ENCODE data around the gene RC3H1. TPM values are rescaled to one million over a fixed set of nuclear protein-coding genes. Genes with fewer than 3 reads are reported as not detected.

The RC3H1 gene
- total and polyA plus RNA-seq, 4 donors, result 2.0 to 20.7 (median 9.7) TPM

- TF ChIP-seq ATF3 (IDR thresholded peaks at IDR 0.05), result no peak
- no peak for TF ChIP-seq NR2F2 (IDR thresholded peaks at IDR 0.05)
- no peak for TF ChIP-seq GABPA (IDR thresholded peaks at IDR 0.05 in 1 of 2, conservative IDR thresholded peaks at IDR 0.05 in 1 of 2)
- no peak for TF ChIP-seq EGR1 (IDR thresholded peaks at IDR 0.05; ENCODE audit: low read depth in 2 of 2)
- no peak for TF ChIP-seq CTCF (IDR thresholded peaks at IDR 0.05; ENCODE audit: low read depth, low read length, missing input control)
- TF ChIP-seq MAX (IDR thresholded peaks at IDR 0.05), result no peak
- no peak for TF ChIP-seq HNF4A (conservative IDR thresholded peaks at IDR 0.05)
- no peak for TF ChIP-seq JUND (IDR thresholded peaks at IDR 0.05)
- TF ChIP-seq YY1 (IDR thresholded peaks at IDR 0.05), result no peak
- no peak for TF ChIP-seq RAD21 (IDR thresholded peaks at IDR 0.05)
- TF ChIP-seq FOXA2 (IDR thresholded peaks at IDR 0.05), result no peak
- no peak for TF ChIP-seq TAF1 (conservative IDR thresholded peaks at IDR 0.05)
- no peak for TF ChIP-seq HNF4G (IDR thresholded peaks at IDR 0.05)
- no peak for DNase-seq (ENCODE audit: low spot score)
- Histone ChIP-seq H3K4me3 (ENCODE audit: low read depth in 1 of 3, low read length in 3 of 3) (peak overlapping the region; percentile 66 to 96 (median 90)), H3K9me3 (ENCODE audit: control insufficient read depth in 4 of 4, low read length in 3 of 4) (no peaks in the 10 kb centered on the region), H3K27ac (ENCODE audit: low read depth in 1 of 2, low read length in 2 of 2) (peak overlapping the region; percentile 67 to 82), H3K4me1 (ENCODE audit: control insufficient read depth in 4 of 4, insufficient read depth in 4 of 4, low read length in 3 of 4) (peaks cover 4 to 50% (median 31%) of the 10 kb centered on the region in 4 donors), H3K27me3 (ENCODE audit: control insufficient read depth in 4 of 4, insufficient read depth in 4 of 4, low read length in 3 of 4) (no peaks in the 10 kb centered on the region), H3K9ac (ENCODE audit: low read depth in 1 of 2, low read length in 2 of 2) (peak overlapping the region; percentile 63 to 70), H3K36me3 (ENCODE audit: control insufficient read depth in 4 of 4, insufficient read depth in 3 of 4, low read depth in 1 of 4, low read length in 3 of 4) (peaks cover 4 to 19% (median 10%) of the 10 kb centered on the region in 4 donors)
- WGBS, result 34% methylated on average over 4 of the region's 4 CpGs
These were observed 105.5 kb downstream of the RC3H1 start for GRCh38 chr1:173916667-173917066.

GRCh38 chr1:173915596-173915995, 106.6 kb downstream of the RC3H1 start:
- H3K4me3 ChIP-seq (ENCODE audit: low read depth in 1 of 3, low read length in 3 of 3), result peak overlapping the region; percentile 66 to 96 (median 90)
- TF ChIP-seq FOXA2 (IDR thresholded peaks at IDR 0.05) (no peak), TAF1 (conservative IDR thresholded peaks at IDR 0.05) (no peak), HNF4A (conservative IDR thresholded peaks at IDR 0.05) (no peak), ATF3 (IDR thresholded peaks at IDR 0.05) (no peak), RAD21 (IDR thresholded peaks at IDR 0.05) (no peak), SP1 (IDR thresholded peaks at IDR 0.05) (no peak)
- TF ChIP-seq, protein P1, sequence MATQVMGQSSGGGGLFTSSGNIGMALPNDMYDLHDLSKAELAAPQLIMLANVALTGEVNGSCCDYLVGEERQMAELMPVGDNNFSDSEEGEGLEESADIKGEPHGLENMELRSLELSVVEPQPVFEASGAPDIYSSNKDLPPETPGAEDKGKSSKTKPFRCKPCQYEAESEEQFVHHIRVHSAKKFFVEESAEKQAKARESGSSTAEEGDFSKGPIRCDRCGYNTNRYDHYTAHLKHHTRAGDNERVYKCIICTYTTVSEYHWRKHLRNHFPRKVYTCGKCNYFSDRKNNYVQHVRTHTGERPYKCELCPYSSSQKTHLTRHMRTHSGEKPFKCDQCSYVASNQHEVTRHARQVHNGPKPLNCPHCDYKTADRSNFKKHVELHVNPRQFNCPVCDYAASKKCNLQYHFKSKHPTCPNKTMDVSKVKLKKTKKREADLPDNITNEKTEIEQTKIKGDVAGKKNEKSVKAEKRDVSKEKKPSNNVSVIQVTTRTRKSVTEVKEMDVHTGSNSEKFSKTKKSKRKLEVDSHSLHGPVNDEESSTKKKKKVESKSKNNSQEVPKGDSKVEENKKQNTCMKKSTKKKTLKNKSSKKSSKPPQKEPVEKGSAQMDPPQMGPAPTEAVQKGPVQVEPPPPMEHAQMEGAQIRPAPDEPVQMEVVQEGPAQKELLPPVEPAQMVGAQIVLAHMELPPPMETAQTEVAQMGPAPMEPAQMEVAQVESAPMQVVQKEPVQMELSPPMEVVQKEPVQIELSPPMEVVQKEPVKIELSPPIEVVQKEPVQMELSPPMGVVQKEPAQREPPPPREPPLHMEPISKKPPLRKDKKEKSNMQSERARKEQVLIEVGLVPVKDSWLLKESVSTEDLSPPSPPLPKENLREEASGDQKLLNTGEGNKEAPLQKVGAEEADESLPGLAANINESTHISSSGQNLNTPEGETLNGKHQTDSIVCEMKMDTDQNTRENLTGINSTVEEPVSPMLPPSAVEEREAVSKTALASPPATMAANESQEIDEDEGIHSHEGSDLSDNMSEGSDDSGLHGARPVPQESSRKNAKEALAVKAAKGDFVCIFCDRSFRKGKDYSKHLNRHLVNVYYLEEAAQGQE (IDR thresholded peaks at IDR 0.05), result peak; percentile 96
- no peaks in the 10 kb centered on the region for H3K27me3 ChIP-seq (ENCODE audit: control insufficient read depth in 4 of 4, insufficient read depth in 4 of 4, low read length in 3 of 4)
- H3K4me1 ChIP-seq (ENCODE audit: control insufficient read depth in 4 of 4, insufficient read depth in 4 of 4, low read length in 3 of 4), result peaks cover 4 to 53% (median 31%) of the 10 kb centered on the region in 4 donors
- H3K9me3 ChIP-seq (ENCODE audit: control insufficient read depth in 4 of 4, low read length in 3 of 4), result no peaks in the 10 kb centered on the region
- DNase-seq (ENCODE audit: low spot score), result no peak
- H3K36me3 ChIP-seq (ENCODE audit: control insufficient read depth in 4 of 4, insufficient read depth in 3 of 4, low read depth in 1 of 4, low read length in 3 of 4), result peaks cover 4 to 29% (median 19%) of the 10 kb centered on the region in 4 donors
- 40% methylated on average over 2 of the region's 2 CpGs for WGBS
- H3K9ac ChIP-seq (ENCODE audit: low read depth in 1 of 2, low read length in 2 of 2), result peak overlapping the region; percentile 63 to 70
- H3K27ac ChIP-seq (ENCODE audit: low read depth in 1 of 2, low read length in 2 of 2), result peak overlapping the region in 1 of 2 donors; percentile 67

Data from liver (tissue), 9 donors.